ENCODE results near the gene CEP63.

GRCh38 chr3:134620476-134621115, 134.7 kb downstream of the CEP63 start:
- no peak for TF ChIP-seq TAF1 (IDR thresholded peaks at IDR 0.05; ENCODE audit: borderline replicate concordance, low read depth, low read length)
- TF ChIP-seq POLR2A (IDR thresholded peaks at IDR 0.05; ENCODE audit: low read depth, low read length), result no peak
- TF ChIP-seq POLR2AphosphoS5 (IDR thresholded peaks at IDR 0.05; ENCODE audit: low read depth, low read length), result no peak

Measured in GM12892 (cell line).